ENCODE measurements around the gene FBXO34. TPM values are rescaled to one million over a fixed set of nuclear protein-coding genes. Genes with fewer than 3 reads are reported as not detected.

FBXO34 gene
- total and polyA plus RNA-seq, 10 of the 15 experiments (the other 5 are each of a cell fraction or from before 2014, with no cell fraction given) = 5.6 to 22.8 (median 17.6) TPM

GRCh38 chr14:55329999-55330710, 58.9 kb downstream of the FBXO34 start (continued):
- TF ChIP-seq CREB1 (IDR thresholded peaks at IDR 0.05; ENCODE audit: low read depth) = no peak
- TF ChIP-seq ZNF592 (IDR thresholded peaks at IDR 0.05) = no peak
- no peak for TF ChIP-seq ETV6 (conservative IDR thresholded peaks at IDR 0.05 in 1 of 2, IDR thresholded peaks at IDR 0.05 in 1 of 2; ENCODE audit: borderline replicate concordance in 1 of 2, low read depth in 1 of 2)

GRCh38 chr14:55332654-55333570, 61.7 kb downstream of the FBXO34 start:
- ATAC-seq (peak; percentile 87), FAIRE-seq (peak; percentile 56), DNase-seq (ENCODE audit: low read depth, low spot score) (no peak)
- BruUV-seq (replicated peaks) = no TSS peak
- H3K4me2 ChIP-seq (ENCODE audit: control insufficient read depth, insufficient read depth) = peak overlapping the region; percentile 91
- POLR2A ChIA-PET = interaction anchor here (0.6 to 1.7 kb wide), 9 partner anchors 12 to 261 kb away, joined by 3 to 6 read pairs (median 4); no protein-coding TSS in a partner anchor
- in situ Hi-C loops (cut with MboI) = no loop called here
- H3K4me1 ChIP-seq (ENCODE audit: control insufficient read depth, insufficient read depth, low read length) = peaks cover 26% of the 10 kb centered on the region
- SMC1A ChIA-PET (ENCODE audit: uncharacterized antibody, unreplicated experiment) = interaction anchor here (0.5 to 4.8 kb wide), 29 partner anchors 9 to 401 kb away, joined by 3 to 41 read pairs (median 4); partner anchors contain the start of gene FBXO34
- peak overlapping the region; percentile 57 for H3K9ac ChIP-seq (ENCODE audit: control insufficient read depth, insufficient read depth, low read length)
- CTCF ChIA-PET = interaction anchor here (0.7 to 2.8 kb wide), 15 partner anchors 10 to 121 kb away, joined by 3 to 18 read pairs (median 4); partner anchors contain the start of gene FBXO34
- no peaks in the 10 kb centered on the region for H3K9me3 ChIP-seq (replicated peaks; ENCODE audit: control insufficient read depth, insufficient read depth, low read length)
- H3K27me3 ChIP-seq (replicated peaks in 1 of 2; ENCODE audit: control insufficient read depth in 2 of 2, insufficient read depth in 2 of 2, low read length in 1 of 2) = no peaks in the 10 kb centered on the region
- peak overlapping the region; percentile 45 for H3K4me3 ChIP-seq
- H4K20me1 ChIP-seq (ENCODE audit: control insufficient read depth, insufficient read depth) = no peaks in the 10 kb centered on the region
- no peaks in the 10 kb centered on the region; a peak in 1 of 4 replicates for H3K36me3 ChIP-seq (ENCODE audit: control insufficient read depth in 2 of 2, insufficient read depth in 2 of 2, low read length in 1 of 2)
- RAD21 ChIA-PET (ENCODE audit: unreplicated experiment) = interaction anchor here (1.0 to 3.4 kb wide), 6 partner anchors 15 to 62 kb away, joined by 3 to 23 read pairs (median 10); partner anchors contain the start of gene FBXO34
- intact Hi-C loops (cut with micrococcal nuclease; ENCODE audit: unreplicated experiment) = loop anchor here (2.0 kb wide), 1 partner anchor 60 kb away; no protein-coding TSS in a partner anchor
- H3K27ac ChIP-seq (ENCODE audit: control insufficient read depth, insufficient read depth) = peak overlapping the region; percentile 71
- no peak overlapping the region; the same call in none of the 2 replicates for H2AFZ ChIP-seq (ENCODE audit: control insufficient read depth, low read depth, low read length)
- H3K79me2 ChIP-seq (ENCODE audit: control insufficient read depth, insufficient read depth, low read length) = peaks cover 41% of the 10 kb centered on the region
- 36% methylated on average over 7 of the region's 7 CpGs for WGBS (ENCODE audit: insufficient coverage, insufficient replicate concordance, low lambda C conversion rate, missing lambda C conversion rate)
- TF ChIP-seq MTA2 (IDR thresholded peaks at IDR 0.05; ENCODE audit: low read depth) = peak; percentile 48
- peak; percentile 30; the same call in 1 of the 2 replicates for TF ChIP-seq CBFB (IDR thresholded peaks at IDR 0.05; ENCODE audit: low read depth)
- TF ChIP-seq IKZF1 (conservative IDR thresholded peaks at IDR 0.05) = 0 out of 2 replicates have a peak, but pooled peaks have one; percentile 14
- no peak for TF ChIP-seq ZNF24 (IDR thresholded peaks at IDR 0.05)
- peak; percentile 56 for TF ChIP-seq RUNX3 (IDR thresholded peaks at IDR 0.05; ENCODE audit: low read length)
- TF ChIP-seq JUNB (IDR thresholded peaks at IDR 0.05) = 0 out of 2 replicates have a peak, but pooled peaks have one; percentile 21
- 0 out of 2 replicates have a peak, but pooled peaks have one; percentile 4 for TF ChIP-seq NFIC (IDR thresholded peaks at IDR 0.05; ENCODE audit: low read depth, low read length)
- no peak for TF ChIP-seq WRNIP1 (IDR thresholded peaks at IDR 0.05; ENCODE audit: borderline replicate concordance, low read depth, low read length)
- no peak for TF ChIP-seq ZBTB4 (CRISPR knock-in tag; IDR thresholded peaks at IDR 0.05)

Measured in GM12878 (cell line).